Measurements from ENCODE around the gene TNFSF15. TPM values are rescaled to one million over a fixed set of nuclear protein-coding genes. Genes with fewer than 3 reads are reported as not detected.

The TNFSF15 gene
- not detected for polyA plus RNA-seq (2012; ENCODE audit: insufficient read depth, insufficient read length, low read depth)

- Histone ChIP-seq H3K9me3 (no peaks in the 10 kb centered on the region), H3K27me3 (no peaks in the 10 kb centered on the region), H3K4me3 (ENCODE audit: low read depth, low read length) (no peak within 1 kb of the TSS), H3K4me1 (no peaks in the 10 kb centered on the region), H3K36me3 (no peaks in the 10 kb centered on the region)
- DNase-seq = no peak
- no peak for TF ChIP-seq CTCF (IDR thresholded peaks at IDR 0.05; ENCODE audit: low read depth, low read length)
These were observed at the start of gene TNFSF15 for GRCh38 chr9:114805670-114806525. Gene TNFSF15 (minus strand): TSS chr9:114806039. CDS start chr9:114806012, 27 bp downstream.

GRCh38 chr9:114855488-114855887 is 49.6 kb upstream of the TNFSF15 start:
- no peaks in the 10 kb centered on the region for H3K36me3 ChIP-seq
- TF ChIP-seq CTCF (IDR thresholded peaks at IDR 0.05; ENCODE audit: low read depth, low read length) = no peak
- H3K9me3 ChIP-seq = no peaks in the 10 kb centered on the region
- H3K4me3 ChIP-seq (ENCODE audit: low read depth, low read length) = no peak overlapping the region
- H3K4me1 ChIP-seq = no peaks in the 10 kb centered on the region
- no peaks in the 10 kb centered on the region for H3K27me3 ChIP-seq
- no peak for DNase-seq

GRCh38 chr9:114854736-114855355 is 49.0 kb upstream of the TNFSF15 start:
- Histone ChIP-seq H3K27me3 (no peaks in the 10 kb centered on the region), H3K36me3 (no peaks in the 10 kb centered on the region), H3K4me3 (ENCODE audit: low read depth, low read length) (no peak overlapping the region), H3K9me3 (no peaks in the 10 kb centered on the region), H3K4me1 (no peaks in the 10 kb centered on the region)
- no peak for TF ChIP-seq CTCF (IDR thresholded peaks at IDR 0.05; ENCODE audit: low read depth, low read length)
- no peak for DNase-seq

- Histone ChIP-seq H3K4me3 (ENCODE audit: low read depth, low read length) (no peak overlapping the region), H3K36me3 (no peaks in the 10 kb centered on the region), H3K27me3 (no peaks in the 10 kb centered on the region), H3K4me1 (no peaks in the 10 kb centered on the region), H3K9me3 (no peaks in the 10 kb centered on the region)
- TF ChIP-seq CTCF (IDR thresholded peaks at IDR 0.05; ENCODE audit: low read depth, low read length) = no peak
- DNase-seq = no peak
These were observed 47.4 kb upstream of the TNFSF15 start for GRCh38 chr9:114853071-114853855.

GRCh38 chr9:114852050-114852594 is 46.3 kb upstream of the TNFSF15 start:
- H3K4me3 ChIP-seq (ENCODE audit: low read depth, low read length) = no peak overlapping the region
- H3K27me3 ChIP-seq = no peaks in the 10 kb centered on the region
- H3K9me3 ChIP-seq = no peaks in the 10 kb centered on the region
- H3K36me3 ChIP-seq = no peaks in the 10 kb centered on the region
- TF ChIP-seq CTCF (IDR thresholded peaks at IDR 0.05; ENCODE audit: low read depth, low read length) = no peak
- no peaks in the 10 kb centered on the region for H3K4me1 ChIP-seq
- no peak for DNase-seq

Measured in BE2C (cell line).